Neural progenitor cell (in vitro differentiated cells): ENCODE measurements around the gene DDX27. TPM values are rescaled to one million over a fixed set of nuclear protein-coding genes. Genes with fewer than 3 reads are reported as not detected.

ENCODE experiments used
- DNase-seq: peaks from one replicate; pipeline ENCODE4 v3.0.0-alpha.2; 2016; ENCODE audit warnings: low spot score
- H2AFZ ChIP-seq: fragments of 200-600 bp; sonication (generic); replicated peaks from 2 replicates; pipeline ENCODE4 v1.6.1; 2016; ENCODE audit warnings: antibody characterized with exemption
- H3F3A ChIP-seq: fragments of 200-600 bp; sonication (generic); 2 replicates; pipeline ENCODE4 v1.6.1; 2016; ENCODE audit warnings: antibody characterized with exemption, low read depth
- H3K27ac ChIP-seq: fragments of 200-600 bp; sonication (generic); 2 replicates; pipeline ENCODE4 v1.5.1; 2016; ENCODE audit warnings: mild to moderate bottlenecking
- H3K27me3 ChIP-seq: fragments of 200-600 bp; sonication (generic); 2 replicates; pipeline ENCODE4 v1.6.1; 2016; ENCODE audit warnings: mild to moderate bottlenecking, moderate library complexity
- H3K36me3 ChIP-seq: fragments of 200-600 bp; sonication (generic); 2 replicates; pipeline ENCODE4 v1.5.1; 2016
- H3K4me1 ChIP-seq: fragments of 200-600 bp; sonication (generic); 2 replicates; pipeline ENCODE4 v1.6.1; 2016; ENCODE audit warnings: mixed run types
- H3K4me2 ChIP-seq: fragments of 200-600 bp; sonication (generic); 2 replicates; pipeline ENCODE4 v1.6.1; 2016
- H3K4me3 ChIP-seq: fragments of 200-600 bp; sonication (generic); 2 replicates; pipeline ENCODE4 v1.5.1; 2016
- H3K79me2 ChIP-seq: fragments of 200-600 bp; sonication (generic); 2 replicates; pipeline ENCODE4 v1.6.1; 2016; ENCODE audit warnings: low read depth
- H3K9ac ChIP-seq: fragments of 200-600 bp; sonication (generic); 2 replicates; pipeline ENCODE4 v1.6.1; 2016
- H3K9me3 ChIP-seq: fragments of 200-600 bp; sonication (generic); 2 replicates; pipeline ENCODE4 v1.5.1; 2016; ENCODE audit warnings: low read depth
- H4K20me1 ChIP-seq: fragments of 200-600 bp; sonication (generic); 2 replicates; pipeline ENCODE4 v1.6.1; 2016; ENCODE audit warnings: low read depth
- H3K27ac Mint-ChIP-seq: 3 replicates; pipeline ENCODE4 v1.8.0; 2021; ENCODE audit warnings: mixed read lengths
- H3K27me3 Mint-ChIP-seq: 2 replicates; pipeline ENCODE4 v1.8.0; 2022; ENCODE audit warnings: low read depth, mild to moderate bottlenecking, inconsistent platforms, moderate library complexity, mixed read lengths; ENCODE audit not compliant: insufficient read depth
- H3K36me3 Mint-ChIP-seq: 3 replicates; pipeline ENCODE4 v1.8.0; 2021; ENCODE audit warnings: mixed read lengths
- H3K4me1 Mint-ChIP-seq: 3 replicates; pipeline ENCODE4 v1.8.0; 2021; ENCODE audit warnings: mixed read lengths
- H3K4me3 Mint-ChIP-seq: 3 replicates; pipeline ENCODE4 v1.8.0; 2021; ENCODE audit warnings: mild to moderate bottlenecking, moderate library complexity, mixed read lengths
- H3K9me3 Mint-ChIP-seq: 3 replicates; pipeline ENCODE4 v1.8.0; 2020; ENCODE audit warnings: mixed read lengths
- CTCF ChIP-seq: fragments of 200-600 bp; sonication (generic); IDR thresholded peaks from 2 replicates; pipeline ENCODE4 v1.5.1; 2017; ENCODE audit warnings: antibody characterized with exemption, mild to moderate bottlenecking
- EZH2 ChIP-seq: fragments of 200-600 bp; sonication (generic); IDR thresholded peaks from 2 replicates; pipeline ENCODE4 v1.6.1; 2017; ENCODE audit warnings: antibody characterized with exemption, mild to moderate bottlenecking, moderate library complexity
- EZH2phosphoT487 ChIP-seq: fragments of 200-600 bp; sonication (generic); IDR thresholded peaks from 2 replicates; pipeline ENCODE4 v1.6.1; 2017; ENCODE audit warnings: antibody characterized with exemption
- total RNA-seq: library from RNA; depleted of rRNA; stranded (reverse); fragments of >200 nt; gene quantifications from 2 replicates; pipeline ENCODE4 v1.2.3, GENCODE V29; 2015; ENCODE audit warnings: low replicate concordance

DDX27 gene
- total RNA-seq, 1 donor from 2014 or later = 27.3 TPM

- no peaks in the 10 kb centered on the region for H4K20me1 ChIP-seq
- no peak overlapping the region for H3K27ac ChIP-seq
- H3F3A ChIP-seq = no peaks in the 10 kb centered on the region
- H3K36me3 ChIP-seq = no peaks in the 10 kb centered on the region
- TF ChIP-seq EZH2 (no peak), CTCF (no peak), EZH2phosphoT487 (no peak)
- no peaks in the 10 kb centered on the region for H3K4me1 ChIP-seq
- Mint-ChIP-seq H3K9me3 (peaks cover 2% of the 10 kb centered on the region), H3K4me1 (no peaks in the 10 kb centered on the region), H3K27ac (no peak overlapping the region), H3K36me3 (no peaks in the 10 kb centered on the region), H3K27me3 (peaks cover 3% of the 10 kb centered on the region), H3K4me3 (no peak overlapping the region)
- H3K9ac ChIP-seq = no peak overlapping the region
- H3K27me3 ChIP-seq = no peaks in the 10 kb centered on the region
- no peak overlapping the region for H3K4me2 ChIP-seq
- H3K79me2 ChIP-seq = no peaks in the 10 kb centered on the region
- no peak overlapping the region for H3K4me3 ChIP-seq
- no peak for DNase-seq
- H2AFZ ChIP-seq = no peak overlapping the region
- no peaks in the 10 kb centered on the region for H3K9me3 ChIP-seq
Measured at GRCh38 chr20:49199729-49200293, 19.4 kb upstream of the DDX27 start.

- Mint-ChIP-seq H3K4me3 (no peak overlapping the region), H3K4me1 (no peaks in the 10 kb centered on the region), H3K36me3 (no peaks in the 10 kb centered on the region), H3K9me3 (no peaks in the 10 kb centered on the region), H3K27ac (no peak overlapping the region), H3K27me3 (peaks cover 3% of the 10 kb centered on the region)
- no peak overlapping the region for H3K4me2 ChIP-seq
- no peaks in the 10 kb centered on the region for H3K79me2 ChIP-seq
- H3F3A ChIP-seq = no peaks in the 10 kb centered on the region
- TF ChIP-seq EZH2phosphoT487 = no peak
- no peak for TF ChIP-seq EZH2
- no peak for TF ChIP-seq CTCF
- no peak overlapping the region for H2AFZ ChIP-seq
- H3K4me3 ChIP-seq = no peak overlapping the region
- no peaks in the 10 kb centered on the region for H3K27me3 ChIP-seq
- H3K27ac ChIP-seq = no peak overlapping the region
- no peak for DNase-seq
- no peaks in the 10 kb centered on the region for H3K4me1 ChIP-seq
- no peak overlapping the region for H3K9ac ChIP-seq
- no peaks in the 10 kb centered on the region for H3K36me3 ChIP-seq
- no peaks in the 10 kb centered on the region for H3K9me3 ChIP-seq
- no peaks in the 10 kb centered on the region for H4K20me1 ChIP-seq
Measured at GRCh38 chr20:49203011-49203410, 16.2 kb upstream of the DDX27 start.

DNA sequence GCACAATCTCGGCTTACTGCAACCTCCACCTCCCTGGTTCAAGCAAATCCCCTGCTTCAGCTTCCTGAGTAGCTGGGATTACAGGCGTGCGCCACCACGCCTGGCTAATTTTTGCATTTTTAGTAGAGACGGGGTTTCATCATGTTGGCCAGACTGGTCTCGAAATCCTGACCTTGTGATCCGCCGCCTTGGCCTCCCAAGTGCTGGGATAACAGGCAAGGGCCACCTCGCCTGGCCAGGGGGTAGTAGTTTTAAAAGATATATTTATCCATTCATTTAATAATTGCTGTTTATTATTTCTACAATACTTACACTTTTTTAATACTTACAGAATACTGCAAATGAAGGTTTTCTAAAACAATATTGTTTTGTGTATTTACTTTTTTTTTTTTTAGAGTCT, 15.5 kb upstream of the DDX27 start:
- H3K4me1 ChIP-seq = no peaks in the 10 kb centered on the region
- no peaks in the 10 kb centered on the region for H3K9me3 ChIP-seq
- no peak overlapping the region for H3K4me2 ChIP-seq
- H3K36me3 Mint-ChIP-seq = no peaks in the 10 kb centered on the region
- H3K27me3 Mint-ChIP-seq = peaks cover 6% of the 10 kb centered on the region
- no peak overlapping the region for H3K4me3 Mint-ChIP-seq
- no peak overlapping the region for H3K27ac Mint-ChIP-seq
- no peaks in the 10 kb centered on the region for H3F3A ChIP-seq
- H3K9me3 Mint-ChIP-seq = no peaks in the 10 kb centered on the region
- no peaks in the 10 kb centered on the region for H4K20me1 ChIP-seq
- H2AFZ ChIP-seq = no peak overlapping the region
- no peak for TF ChIP-seq EZH2phosphoT487
- no peak overlapping the region for H3K9ac ChIP-seq
- no peak overlapping the region for H3K4me3 ChIP-seq
- no peaks in the 10 kb centered on the region for H3K36me3 ChIP-seq
- H3K27ac ChIP-seq = no peak overlapping the region
- no peaks in the 10 kb centered on the region for H3K27me3 ChIP-seq
- no peaks in the 10 kb centered on the region for H3K4me1 Mint-ChIP-seq
- no peak for DNase-seq
- H3K79me2 ChIP-seq = no peaks in the 10 kb centered on the region

DNA sequence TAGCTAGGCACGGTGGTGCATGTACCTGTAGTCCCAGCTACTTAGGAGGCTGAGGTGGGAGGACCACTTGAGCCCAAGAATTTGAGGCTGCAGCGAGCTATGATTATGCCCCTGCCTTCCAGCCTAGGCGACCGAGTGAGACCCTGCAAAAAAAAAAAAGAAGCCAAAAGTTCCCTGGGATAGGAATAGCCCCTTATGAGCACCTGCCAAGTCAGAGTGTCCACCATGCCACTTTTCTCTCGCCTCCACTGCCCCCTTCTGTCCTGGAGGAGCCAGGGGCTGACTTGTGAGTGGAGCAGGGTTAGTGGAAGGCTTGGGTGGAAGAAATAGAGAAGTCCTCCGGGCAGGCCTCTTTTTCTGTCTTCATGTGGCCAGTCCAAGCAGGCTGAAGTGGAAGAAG, 12.1 kb upstream of the DDX27 start:
- Histone ChIP-seq H3K79me2 (no peaks in the 10 kb centered on the region), H3K9me3 (no peaks in the 10 kb centered on the region), H3K4me3 (no peak overlapping the region), H3K27me3 (no peaks in the 10 kb centered on the region), H3K9ac (no peak overlapping the region), H3K27ac (no peak overlapping the region), H4K20me1 (no peaks in the 10 kb centered on the region), H3F3A (no peaks in the 10 kb centered on the region), H3K36me3 (no peaks in the 10 kb centered on the region), H3K4me2 (no peak overlapping the region), H3K4me1 (no peaks in the 10 kb centered on the region), H2AFZ (no peak overlapping the region)
- no peak for DNase-seq
- no peak overlapping the region for H3K4me3 Mint-ChIP-seq
- no peaks in the 10 kb centered on the region for H3K4me1 Mint-ChIP-seq
- H3K27ac Mint-ChIP-seq = no peak overlapping the region
- TF ChIP-seq EZH2 (no peak), CTCF (peak; percentile 10)
- H3K27me3 Mint-ChIP-seq = peaks cover 6% of the 10 kb centered on the region
- peaks cover 8% of the 10 kb centered on the region for H3K9me3 Mint-ChIP-seq
- H3K36me3 Mint-ChIP-seq = no peaks in the 10 kb centered on the region
